ENCODE data around the gene KIF14.
"Not testable (repeated sequence)": the region's sequence is repeated elsewhere in the genome, so short reads cannot be mapped to it uniquely, and the experiment has no call there.

The KIF14 gene

GRCh38 chr1:200634261-200635122 lies 13.9 kb upstream of the KIF14 start:
- DNase-seq (ENCODE audit: low read depth, low spot score) = no peak

- DNase-seq (ENCODE audit: low read depth, low spot score) = no peak
These were observed 10.8 kb upstream of the KIF14 start for GRCh38 chr1:200631375-200631774.

GRCh38 chr1:200630515-200630899 lies 10.0 kb upstream of the KIF14 start:
- not testable (repeated sequence) for DNase-seq (ENCODE audit: low read depth, low spot score)

- DNase-seq (ENCODE audit: low read depth, low spot score) = no peak
These were observed 9.4 kb upstream of the KIF14 start for GRCh38 chr1:200629876-200630514.

- no peak for DNase-seq (ENCODE audit: low read depth, low spot score)
These were observed 7.8 kb upstream of the KIF14 start for GRCh38 chr1:200628223-200628881.

- DNase-seq (ENCODE audit: low read depth, low spot score) = no peak
These were observed 7.1 kb upstream of the KIF14 start for GRCh38 chr1:200627575-200628222.

GRCh38 chr1:200626853-200627534 lies 6.4 kb upstream of the KIF14 start:
- no peak for DNase-seq (ENCODE audit: low read depth, low spot score)

GRCh38 chr1:200625381-200625824 lies 4.9 kb upstream of the KIF14 start:
- no peak for DNase-seq (ENCODE audit: low read depth, low spot score)

GRCh38 chr1:200624679-200625335 lies 4.3 kb upstream of the KIF14 start:
- DNase-seq (ENCODE audit: low read depth, low spot score) = no peak

- no peak for DNase-seq (ENCODE audit: low read depth, low spot score)
These were observed 668 bp downstream of the KIF14 start for GRCh38 chr1:200619894-200620272.

GRCh38 chr1:200610846-200611245 lies 9.7 kb downstream of the KIF14 start:
- DNase-seq (ENCODE audit: low read depth, low spot score) = peak; percentile 35

- no peak for DNase-seq (ENCODE audit: low read depth, low spot score)
These were observed 17.9 kb downstream of the KIF14 start for GRCh38 chr1:200602632-200603031.

GRCh38 chr1:200590001-200590400 lies 30.6 kb downstream of the KIF14 start:
- no peak for DNase-seq (ENCODE audit: low read depth, low spot score)

GRCh38 chr1:200588698-200589097 lies 31.9 kb downstream of the KIF14 start:
- no peak for DNase-seq (ENCODE audit: low read depth, low spot score)

GRCh38 chr1:200564319-200564718 lies 56.2 kb downstream of the KIF14 start:
- DNase-seq (ENCODE audit: low read depth, low spot score) = no peak

GRCh38 chr1:200561856-200562214 lies 58.7 kb downstream of the KIF14 start:
- DNase-seq (ENCODE audit: low read depth, low spot score) = no peak

- peak; percentile 33 for DNase-seq (ENCODE audit: low read depth, low spot score)
These were observed 61.6 kb downstream of the KIF14 start for GRCh38 chr1:200558866-200559459.

- no peak for DNase-seq (ENCODE audit: low read depth, low spot score)
These were observed 64.5 kb downstream of the KIF14 start for GRCh38 chr1:200556002-200556401.

- DNase-seq (ENCODE audit: low read depth, low spot score) = not testable (repeated sequence)
These were observed 67.8 kb downstream of the KIF14 start for GRCh38 chr1:200552737-200553136.

- no peak for DNase-seq (ENCODE audit: low read depth, low spot score)
These were observed 70.2 kb downstream of the KIF14 start for GRCh38 chr1:200550367-200550766.

- no peak for DNase-seq (ENCODE audit: low read depth, low spot score)
These were observed 73.2 kb downstream of the KIF14 start for GRCh38 chr1:200547386-200547785.

Measured in smooth muscle cell of the brain vasculature (primary cell).